K562 (cell line): Measurements from ENCODE around the gene SNAP23. TPM values are rescaled to one million over a fixed set of nuclear protein-coding genes. Genes with fewer than 3 reads are reported as not detected.

Experiments used
- KAT7 ChIP-seq: sonication (generic); formaldehyde crosslinking; IDR thresholded peaks from 2 replicates; pipeline ENCODE4 v1.8.0; 2022; ENCODE audit warnings: missing genetic modification reagents, mild to moderate bottlenecking, borderline replicate concordance
- MAFF ChIP-seq: IDR thresholded peaks from 2 replicates; pipeline ENCODE4 v1.6.1; 2012; ENCODE audit warnings: low read length, improper control_type of control experiment
- MEIS2 ChIP-seq: fragments of 450-650 bp; IDR thresholded peaks from 2 replicates; pipeline ENCODE4 v1.6.1; 2014; ENCODE audit warnings: mild to moderate bottlenecking; ENCODE audit not compliant: partially characterized antibody
- MTF1 ChIP-seq: fragments of 250-450 bp; sonication (Bioruptor Pico); IDR thresholded peaks from 2 replicates; pipeline ENCODE4 v1.9.0; 2021; ENCODE audit warnings: moderate library complexity, mild to moderate bottlenecking, inconsistent platforms, borderline replicate concordance
- NR4A1 ChIP-seq, 2 experiments: fragments of 250-450 bp in 1 of 2; fragments of 450-650 bp in 1 of 2; sonication (Bioruptor Pico) in 1 of 2; IDR thresholded peaks; 2 replicates each; pipeline versions ENCODE4 v1.4.0 to v1.6.1; 2016 to 2020; ENCODE audit warnings: mild to moderate bottlenecking in 2 of 2, missing compliant biosample characterization in 1 of 2, missing genetic modification characterization in 1 of 2, moderate library complexity in 1 of 2
- POLR2A ChIP-seq: fragments of 450-650 bp; conservative IDR thresholded peaks from 2 replicates; pipeline ENCODE4 v1.6.1; 2016
- TAF15 ChIP-seq: fragments of 200-400 bp; formaldehyde crosslinking; IDR thresholded peaks from 2 replicates; pipeline ENCODE4 v1.6.1; 2017; ENCODE audit warnings: mild to moderate bottlenecking, low read depth, low read length, moderate library complexity
- YY1 ChIP-seq, 3 experiments: IDR thresholded peaks; 2 replicates each; pipeline ENCODE4 v1.6.1; 2011; ENCODE audit warnings: low read length in 2 of 3, mild to moderate bottlenecking in 2 of 3, moderate library complexity in 2 of 3, borderline replicate concordance in 1 of 3, control low read depth in 1 of 3, low read depth in 1 of 3; ENCODE audit not compliant: insufficient read depth in 3 of 3, insufficient replicate concordance in 2 of 3, control insufficient read depth in 1 of 3, insufficient read length in 1 of 3; ENCODE audit errors: extremely low read depth in 1 of 3
- ZNF165 ChIP-seq: fragments of 250-450 bp; sonication (Bioruptor Pico); IDR thresholded peaks from 2 replicates; pipeline ENCODE4 v1.4.0; 2020; ENCODE audit warnings: borderline replicate concordance
- ZNF316 ChIP-seq: fragments of 450-650 bp; IDR thresholded peaks from 2 replicates; pipeline ENCODE4 v1.6.1; 2016
- polyA plus RNA-seq, 8 experiments: library from polyadenylated mRNA; depleted of rRNA in 4 of 8; stranded (reverse) in 5 of 8; unstranded in 3 of 8; fragments of >200 nt; fragmentation: Nextera tagmentation in 2 of 8; fragmentation: Illumina TruSeq in 1 of 8; extraction: Ambion mirVana in 2 of 8; extraction: Trizol in 1 of 8; gene quantifications; 2 replicates each; pipeline versions ENCODE4 v1.2.1 to v1.2.3, GENCODE V29; 2011 to 2014; ENCODE audit warnings: inconsistent platforms in 1 of 8, missing spikeins in 1 of 8
- total RNA-seq, 7 experiments: library from RNA; depleted of rRNA in 6 of 7; stranded (reverse); fragments of >200 nt in 6 of 7; fragmentation: Illumina TruSeq in 2 of 7; extraction: Trizol in 2 of 7; gene quantifications; 2 replicates each; pipeline versions ENCODE4 v1.2.1 to v1.2.3, GENCODE V29; 2011 to 2021; ENCODE audit warnings: low replicate concordance in 1 of 7
- TF ChIP-seq, protein P1 (sequence below): fragments of 450-650 bp; formaldehyde crosslinking; IDR thresholded peaks from 2 replicates; pipeline ENCODE4 v1.4.0; 2020; ENCODE audit warnings: mild to moderate bottlenecking, mixed read lengths
- TF ChIP-seq, protein P2 (sequence below): fragments of 450-650 bp; IDR thresholded peaks from 2 replicates; pipeline ENCODE4 v1.6.1; 2016
- TF ChIP-seq, protein P3 (sequence below): fragments of 250-450 bp; sonication (Bioruptor Pico); IDR thresholded peaks from 2 replicates; pipeline ENCODE4 v1.6.1; 2021; ENCODE audit warnings: mild to moderate bottlenecking
- TF ChIP-seq, protein P4 (sequence below), 2 experiments: fragments of 450-650 bp in 1 of 2; IDR thresholded peaks; 2 replicates each; pipeline ENCODE4 v1.6.1; 2011 to 2017; ENCODE audit warnings: low read depth in 2 of 2, antibody characterized with exemption in 1 of 2, borderline replicate concordance in 1 of 2, low read length in 1 of 2, mild to moderate bottlenecking in 1 of 2, mixed read lengths in 1 of 2; ENCODE audit not compliant: control insufficient read depth in 1 of 2
- TF ChIP-seq, protein P5 (sequence below), 3 experiments: fragments of 200-800 bp in 1 of 3; fragments of 250-450 bp in 1 of 3; fragments of 450-650 bp in 1 of 3; sonication (Bioruptor Pico) in 1 of 3; sonication (Bioruptor generic) in 1 of 3; formaldehyde crosslinking in 1 of 3; IDR thresholded peaks; 2 replicates each; pipeline versions ENCODE4 v1.6.1 to v1.8.0; 2016 to 2022; ENCODE audit warnings: mild to moderate bottlenecking in 2 of 3, missing genetic modification characterization in 2 of 3, missing compliant biosample characterization in 1 of 3, moderate library complexity in 1 of 3

The SNAP23 gene
- total and polyA plus RNA-seq, 9 of the 15 experiments (the other 6 are each of a cell fraction or from before 2014, with no cell fraction given): 78.9 to 168 (median 117) TPM

DNA sequence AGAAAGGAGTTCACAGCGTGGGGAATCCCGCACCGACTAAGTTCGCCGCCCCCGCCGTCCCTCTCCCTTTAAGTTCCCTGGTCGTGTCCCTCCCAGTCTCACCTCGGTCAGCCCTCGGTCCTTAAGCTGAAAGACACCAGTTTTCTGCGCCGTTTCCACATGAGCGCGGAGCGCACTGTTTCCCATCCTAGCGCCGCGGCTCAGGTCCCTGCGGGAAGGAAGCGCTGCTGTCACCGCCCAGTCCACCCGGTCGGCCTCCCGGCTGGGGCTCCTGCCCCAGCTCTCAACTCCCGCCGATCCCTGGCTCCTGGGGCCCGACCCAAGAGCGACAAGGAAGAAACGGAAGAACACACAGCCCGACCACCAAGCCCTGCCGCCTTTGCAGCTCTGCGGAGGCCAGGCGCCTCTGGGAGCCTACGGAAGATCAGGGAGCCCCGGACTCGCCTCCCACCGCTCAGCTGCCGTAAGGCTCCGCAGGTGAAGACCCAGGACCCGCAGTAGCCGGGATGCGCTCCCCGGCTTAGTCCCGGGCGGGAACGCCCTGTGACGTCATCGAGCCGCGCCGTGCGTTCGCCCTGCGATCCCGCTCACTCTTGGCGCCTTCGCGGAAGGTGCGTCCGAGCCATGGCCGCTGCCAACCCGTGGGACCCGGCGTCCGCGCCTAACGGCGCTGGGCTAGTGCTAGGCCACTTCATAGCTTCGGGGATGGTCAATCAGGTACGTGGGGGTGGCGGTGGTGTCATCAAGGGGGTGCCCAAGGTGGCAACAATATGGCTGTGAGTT, 53.0 kb downstream of the SNAP23 start, which contains the start of the genes HAUS2 and LRRC57 (continued):
- TF ChIP-seq POLR2A (peak; percentile 92), KAT7 (CRISPR knock-in tag) (peak; percentile 56; the same call in 1 of the 2 replicates), MEIS2 (no peak), ZNF316 (no peak), NR4A1 (CRISPR knock-in tag; IDR thresholded peaks at IDR 0.05) (no peak), NR4A1 (tag; IDR thresholded peaks at IDR 0.05) (peak; percentile 41; the same call in 1 of the 2 replicates), TAF15 (no peak), MTF1 (CRISPR knock-in tag) (no peak), ZNF165 (CRISPR knock-in tag) (no peak), YY1 (IDR thresholded peaks at IDR 0.05; ENCODE audit: borderline replicate concordance in 1 of 3, control insufficient read depth in 1 of 3, extremely low read depth in 1 of 3, insufficient read depth in 3 of 3, insufficient read length in 1 of 3, insufficient replicate concordance in 2 of 3, low read depth in 1 of 3, low read length in 2 of 3) (peak; percentile 67 to 93 (median 91)), MAFF (no peak)
- TF ChIP-seq, protein P1, sequence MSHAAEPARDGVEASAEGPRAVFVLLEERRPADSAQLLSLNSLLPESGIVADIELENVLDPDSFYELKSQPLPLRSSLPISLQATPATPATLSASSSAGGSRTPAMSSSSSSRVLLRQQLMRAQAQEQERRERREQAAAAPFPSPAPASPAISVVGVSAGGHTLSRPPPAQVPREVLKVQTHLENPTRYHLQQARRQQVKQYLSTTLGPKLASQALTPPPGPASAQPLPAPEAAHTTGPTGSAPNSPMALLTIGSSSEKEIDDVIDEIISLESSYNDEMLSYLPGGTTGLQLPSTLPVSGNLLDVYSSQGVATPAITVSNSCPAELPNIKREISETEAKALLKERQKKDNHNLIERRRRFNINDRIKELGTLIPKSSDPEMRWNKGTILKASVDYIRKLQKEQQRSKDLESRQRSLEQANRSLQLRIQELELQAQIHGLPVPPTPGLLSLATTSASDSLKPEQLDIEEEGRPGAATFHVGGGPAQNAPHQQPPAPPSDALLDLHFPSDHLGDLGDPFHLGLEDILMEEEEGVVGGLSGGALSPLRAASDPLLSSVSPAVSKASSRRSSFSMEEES (CRISPR knock-in tag): no peak
- TF ChIP-seq, protein P2, sequence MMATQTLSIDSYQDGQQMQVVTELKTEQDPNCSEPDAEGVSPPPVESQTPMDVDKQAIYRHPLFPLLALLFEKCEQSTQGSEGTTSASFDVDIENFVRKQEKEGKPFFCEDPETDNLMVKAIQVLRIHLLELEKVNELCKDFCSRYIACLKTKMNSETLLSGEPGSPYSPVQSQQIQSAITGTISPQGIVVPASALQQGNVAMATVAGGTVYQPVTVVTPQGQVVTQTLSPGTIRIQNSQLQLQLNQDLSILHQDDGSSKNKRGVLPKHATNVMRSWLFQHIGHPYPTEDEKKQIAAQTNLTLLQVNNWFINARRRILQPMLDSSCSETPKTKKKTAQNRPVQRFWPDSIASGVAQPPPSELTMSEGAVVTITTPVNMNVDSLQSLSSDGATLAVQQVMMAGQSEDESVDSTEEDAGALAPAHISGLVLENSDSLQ: no peak
- TF ChIP-seq, protein P3, sequence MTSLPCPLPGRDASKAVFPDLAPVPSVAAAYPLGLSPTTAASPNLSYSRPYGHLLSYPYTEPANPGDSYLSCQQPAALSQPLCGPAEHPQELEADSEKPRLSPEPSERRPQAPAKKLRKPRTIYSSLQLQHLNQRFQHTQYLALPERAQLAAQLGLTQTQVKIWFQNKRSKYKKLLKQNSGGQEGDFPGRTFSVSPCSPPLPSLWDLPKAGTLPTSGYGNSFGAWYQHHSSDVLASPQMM (CRISPR knock-in tag): no peak
- TF ChIP-seq, protein P4, sequence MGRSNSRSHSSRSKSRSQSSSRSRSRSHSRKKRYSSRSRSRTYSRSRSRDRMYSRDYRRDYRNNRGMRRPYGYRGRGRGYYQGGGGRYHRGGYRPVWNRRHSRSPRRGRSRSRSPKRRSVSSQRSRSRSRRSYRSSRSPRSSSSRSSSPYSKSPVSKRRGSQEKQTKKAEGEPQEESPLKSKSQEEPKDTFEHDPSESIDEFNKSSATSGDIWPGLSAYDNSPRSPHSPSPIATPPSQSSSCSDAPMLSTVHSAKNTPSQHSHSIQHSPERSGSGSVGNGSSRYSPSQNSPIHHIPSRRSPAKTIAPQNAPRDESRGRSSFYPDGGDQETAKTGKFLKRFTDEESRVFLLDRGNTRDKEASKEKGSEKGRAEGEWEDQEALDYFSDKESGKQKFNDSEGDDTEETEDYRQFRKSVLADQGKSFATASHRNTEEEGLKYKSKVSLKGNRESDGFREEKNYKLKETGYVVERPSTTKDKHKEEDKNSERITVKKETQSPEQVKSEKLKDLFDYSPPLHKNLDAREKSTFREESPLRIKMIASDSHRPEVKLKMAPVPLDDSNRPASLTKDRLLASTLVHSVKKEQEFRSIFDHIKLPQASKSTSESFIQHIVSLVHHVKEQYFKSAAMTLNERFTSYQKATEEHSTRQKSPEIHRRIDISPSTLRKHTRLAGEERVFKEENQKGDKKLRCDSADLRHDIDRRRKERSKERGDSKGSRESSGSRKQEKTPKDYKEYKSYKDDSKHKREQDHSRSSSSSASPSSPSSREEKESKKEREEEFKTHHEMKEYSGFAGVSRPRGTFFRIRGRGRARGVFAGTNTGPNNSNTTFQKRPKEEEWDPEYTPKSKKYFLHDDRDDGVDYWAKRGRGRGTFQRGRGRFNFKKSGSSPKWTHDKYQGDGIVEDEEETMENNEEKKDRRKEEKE (IDR thresholded peaks at IDR 0.05; ENCODE audit: borderline replicate concordance in 1 of 2, control insufficient read depth in 1 of 2, low read depth in 2 of 2, low read length in 1 of 2): no peak
- TF ChIP-seq, protein P5, sequence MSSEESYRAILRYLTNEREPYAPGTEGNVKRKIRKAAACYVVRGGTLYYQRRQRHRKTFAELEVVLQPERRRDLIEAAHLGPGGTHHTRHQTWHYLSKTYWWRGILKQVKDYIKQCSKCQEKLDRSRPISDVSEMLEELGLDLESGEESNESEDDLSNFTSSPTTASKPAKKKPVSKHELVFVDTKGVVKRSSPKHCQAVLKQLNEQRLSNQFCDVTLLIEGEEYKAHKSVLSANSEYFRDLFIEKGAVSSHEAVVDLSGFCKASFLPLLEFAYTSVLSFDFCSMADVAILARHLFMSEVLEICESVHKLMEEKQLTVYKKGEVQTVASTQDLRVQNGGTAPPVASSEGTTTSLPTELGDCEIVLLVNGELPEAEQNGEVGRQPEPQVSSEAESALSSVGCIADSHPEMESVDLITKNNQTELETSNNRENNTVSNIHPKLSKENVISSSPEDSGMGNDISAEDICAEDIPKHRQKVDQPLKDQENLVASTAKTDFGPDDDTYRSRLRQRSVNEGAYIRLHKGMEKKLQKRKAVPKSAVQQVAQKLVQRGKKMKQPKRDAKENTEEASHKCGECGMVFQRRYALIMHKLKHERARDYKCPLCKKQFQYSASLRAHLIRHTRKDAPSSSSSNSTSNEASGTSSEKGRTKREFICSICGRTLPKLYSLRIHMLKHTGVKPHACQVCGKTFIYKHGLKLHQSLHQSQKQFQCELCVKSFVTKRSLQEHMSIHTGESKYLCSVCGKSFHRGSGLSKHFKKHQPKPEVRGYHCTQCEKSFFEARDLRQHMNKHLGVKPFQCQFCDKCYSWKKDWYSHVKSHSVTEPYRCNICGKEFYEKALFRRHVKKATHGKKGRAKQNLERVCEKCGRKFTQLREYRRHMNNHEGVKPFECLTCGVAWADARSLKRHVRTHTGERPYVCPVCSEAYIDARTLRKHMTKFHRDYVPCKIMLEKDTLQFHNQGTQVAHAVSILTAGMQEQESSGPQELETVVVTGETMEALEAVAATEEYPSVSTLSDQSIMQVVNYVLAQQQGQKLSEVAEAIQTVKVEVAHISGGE (CRISPR knock-in tag; IDR thresholded peaks at IDR 0.05): peak in 1 of 3 experiments; percentile 73; a peak in 1 of 6 replicates
